Chondrocyte (in vitro differentiated cells): Measurements from ENCODE around the gene BACE1. TPM values are rescaled to one million over a fixed set of nuclear protein-coding genes. Genes with fewer than 3 reads are reported as not detected.
A peak's percentile ranks its signal among the peaks of the same experiment; 100 is the strongest.

ENCODE experiments used
- DNase-seq: peaks from one replicate; pipeline ENCODE4 v3.0.0; 2021; ENCODE audit warnings: mixed read lengths, low spot score
- H3K27ac Mint-ChIP-seq: one replicate; pipeline ENCODE4 v1.8.0; 2021; ENCODE audit warnings: mild to moderate bottlenecking, moderate library complexity, mixed read lengths; ENCODE audit not compliant: unreplicated experiment
- H3K27me3 Mint-ChIP-seq: 2 replicates; pipeline ENCODE4 v1.8.0; 2021; ENCODE audit warnings: low read depth, mixed read lengths
- H3K36me3 Mint-ChIP-seq: 2 replicates; pipeline ENCODE4 v1.8.0; 2021; ENCODE audit warnings: low read depth, mixed read lengths
- H3K4me1 Mint-ChIP-seq: 2 replicates; pipeline ENCODE4 v1.8.0; 2021; ENCODE audit warnings: low read depth, mild to moderate bottlenecking, mixed read lengths
- H3K4me3 Mint-ChIP-seq: one replicate; pipeline ENCODE4 v1.8.0; 2021; ENCODE audit warnings: mild to moderate bottlenecking, moderate library complexity, mixed read lengths; ENCODE audit not compliant: unreplicated experiment
- H3K9me3 Mint-ChIP-seq: 2 replicates; pipeline ENCODE4 v1.8.0; 2021; ENCODE audit warnings: low read depth, mixed read lengths
- total RNA-seq: library from RNA; stranded (reverse); gene quantifications from 3 replicates; pipeline ENCODE4 v1.2.1, GENCODE V29; 2021
- TF ChIP-seq, protein P1 (sequence below): fragments of 200-600 bp; sonication (generic); IDR thresholded peaks from 2 replicates; pipeline ENCODE4 v1.5.0; 2021; ENCODE audit warnings: antibody characterized with exemption, mild to moderate bottlenecking, moderate library complexity

The BACE1 gene
- total RNA-seq, 1 donor from 2014 or later: 62.7 TPM

DNA sequence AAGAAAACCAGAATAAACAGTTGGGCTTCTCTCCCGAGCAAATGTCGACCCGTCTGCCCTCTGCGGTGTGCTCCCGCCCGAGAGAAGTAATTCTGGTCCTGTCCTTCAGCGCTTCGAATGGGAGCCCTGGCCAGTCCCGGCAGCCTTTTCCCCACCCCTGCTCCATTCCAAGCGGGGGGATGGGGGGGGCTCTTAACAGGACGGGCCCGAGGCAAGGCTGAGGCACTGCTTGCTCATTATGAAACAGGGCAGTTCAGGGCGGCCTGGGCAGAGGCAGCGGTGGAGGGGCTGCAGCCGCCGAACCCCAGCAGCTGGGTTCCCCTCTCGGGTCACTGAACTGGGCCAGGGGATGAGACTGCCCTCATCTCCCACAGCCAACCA lies 15.8 kb downstream of the BACE1 start:
- H3K9me3 Mint-ChIP-seq: no peaks in the 10 kb centered on the region
- no peaks in the 10 kb centered on the region for H3K27me3 Mint-ChIP-seq
- TF ChIP-seq, protein P1, sequence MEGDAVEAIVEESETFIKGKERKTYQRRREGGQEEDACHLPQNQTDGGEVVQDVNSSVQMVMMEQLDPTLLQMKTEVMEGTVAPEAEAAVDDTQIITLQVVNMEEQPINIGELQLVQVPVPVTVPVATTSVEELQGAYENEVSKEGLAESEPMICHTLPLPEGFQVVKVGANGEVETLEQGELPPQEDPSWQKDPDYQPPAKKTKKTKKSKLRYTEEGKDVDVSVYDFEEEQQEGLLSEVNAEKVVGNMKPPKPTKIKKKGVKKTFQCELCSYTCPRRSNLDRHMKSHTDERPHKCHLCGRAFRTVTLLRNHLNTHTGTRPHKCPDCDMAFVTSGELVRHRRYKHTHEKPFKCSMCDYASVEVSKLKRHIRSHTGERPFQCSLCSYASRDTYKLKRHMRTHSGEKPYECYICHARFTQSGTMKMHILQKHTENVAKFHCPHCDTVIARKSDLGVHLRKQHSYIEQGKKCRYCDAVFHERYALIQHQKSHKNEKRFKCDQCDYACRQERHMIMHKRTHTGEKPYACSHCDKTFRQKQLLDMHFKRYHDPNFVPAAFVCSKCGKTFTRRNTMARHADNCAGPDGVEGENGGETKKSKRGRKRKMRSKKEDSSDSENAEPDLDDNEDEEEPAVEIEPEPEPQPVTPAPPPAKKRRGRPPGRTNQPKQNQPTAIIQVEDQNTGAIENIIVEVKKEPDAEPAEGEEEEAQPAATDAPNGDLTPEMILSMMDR: no peak
- no peak for DNase-seq
- H3K27ac Mint-ChIP-seq: peak overlapping the region; percentile 30
- H3K36me3 Mint-ChIP-seq: peaks cover 3% of the 10 kb centered on the region
- H3K4me1 Mint-ChIP-seq: peaks cover 19% of the 10 kb centered on the region
- H3K4me3 Mint-ChIP-seq: peak overlapping the region; percentile 15

DNA sequence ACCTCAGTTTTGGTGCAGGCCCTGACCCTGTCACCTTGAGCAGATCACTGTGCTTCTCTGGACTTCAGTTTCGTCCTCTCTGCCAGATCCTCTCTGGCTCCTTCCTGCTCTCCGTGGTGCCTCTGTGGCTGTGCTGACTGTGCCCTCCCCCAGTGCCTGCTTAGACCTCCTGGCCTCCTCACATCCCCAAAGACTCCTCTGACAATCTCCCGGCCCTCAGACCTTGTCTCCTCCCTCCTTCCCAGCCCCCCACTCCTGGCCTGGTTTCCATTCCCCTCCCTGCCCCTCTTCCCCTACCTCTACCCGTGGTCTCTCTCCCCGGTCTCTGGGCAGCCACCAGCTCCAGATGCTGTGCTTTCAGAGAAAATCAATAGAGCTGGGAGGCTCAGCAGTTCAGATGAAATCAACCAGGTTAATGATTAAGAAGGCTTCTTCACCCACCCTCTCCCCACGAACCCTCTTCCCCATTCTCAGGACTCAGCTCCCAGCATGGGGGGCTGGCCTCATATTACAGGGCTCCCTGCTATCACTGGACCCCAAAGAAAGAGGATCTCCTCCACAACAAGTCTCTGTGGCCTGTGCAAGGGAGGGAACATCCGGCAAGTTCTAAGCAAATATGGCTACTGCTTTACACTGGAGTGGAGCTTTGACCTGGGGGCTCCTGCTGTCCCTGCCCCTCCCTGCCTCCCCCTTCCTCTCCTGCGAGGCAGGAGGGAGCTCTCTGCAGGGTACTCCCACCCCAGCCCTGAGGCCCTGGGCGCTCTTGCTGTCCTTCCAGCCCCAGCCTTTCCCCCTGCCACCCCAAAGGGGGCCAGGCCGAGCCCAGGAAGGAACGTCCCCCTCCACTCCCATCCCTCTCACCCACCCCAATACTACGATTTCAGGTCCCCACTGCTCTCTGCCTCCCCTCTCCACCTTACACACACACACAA lies 16.4 kb downstream of the BACE1 start:
- H3K27ac Mint-ChIP-seq: peak overlapping the region; percentile 30
- H3K36me3 Mint-ChIP-seq: peaks cover 6% of the 10 kb centered on the region
- H3K27me3 Mint-ChIP-seq: no peaks in the 10 kb centered on the region
- TF ChIP-seq, protein P1: no peak
- peaks cover 19% of the 10 kb centered on the region for H3K4me1 Mint-ChIP-seq
- no peak for DNase-seq
- H3K4me3 Mint-ChIP-seq: peak overlapping the region; percentile 15
- H3K9me3 Mint-ChIP-seq: no peaks in the 10 kb centered on the region

DNA sequence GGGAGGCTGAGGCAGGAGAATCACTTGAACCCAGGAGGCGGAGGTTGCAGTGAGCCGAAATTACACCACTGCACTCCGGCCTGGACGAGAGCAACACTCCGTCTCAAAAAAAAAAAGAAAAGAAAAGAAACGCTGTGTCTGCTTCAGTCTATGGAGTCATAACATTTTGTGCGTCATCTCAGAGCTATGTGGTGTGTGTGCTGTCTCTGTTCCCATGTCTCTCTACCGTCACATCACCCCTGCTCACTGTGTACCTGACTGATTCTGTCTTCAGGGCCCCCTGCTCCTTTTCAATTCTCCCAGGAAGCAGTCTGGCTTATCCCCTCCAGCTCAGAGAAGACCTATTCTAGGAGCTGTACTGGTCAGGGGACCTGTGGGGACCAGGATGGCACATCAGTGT lies 17.9 kb downstream of the BACE1 start:
- Mint-ChIP-seq H3K4me3 (no peak overlapping the region), H3K27ac (no peak overlapping the region), H3K27me3 (no peaks in the 10 kb centered on the region), H3K4me1 (peaks cover 19% of the 10 kb centered on the region), H3K9me3 (no peaks in the 10 kb centered on the region), H3K36me3 (peaks cover 10% of the 10 kb centered on the region)
- DNase-seq: no peak
- TF ChIP-seq, protein P1: no peak

DNA sequence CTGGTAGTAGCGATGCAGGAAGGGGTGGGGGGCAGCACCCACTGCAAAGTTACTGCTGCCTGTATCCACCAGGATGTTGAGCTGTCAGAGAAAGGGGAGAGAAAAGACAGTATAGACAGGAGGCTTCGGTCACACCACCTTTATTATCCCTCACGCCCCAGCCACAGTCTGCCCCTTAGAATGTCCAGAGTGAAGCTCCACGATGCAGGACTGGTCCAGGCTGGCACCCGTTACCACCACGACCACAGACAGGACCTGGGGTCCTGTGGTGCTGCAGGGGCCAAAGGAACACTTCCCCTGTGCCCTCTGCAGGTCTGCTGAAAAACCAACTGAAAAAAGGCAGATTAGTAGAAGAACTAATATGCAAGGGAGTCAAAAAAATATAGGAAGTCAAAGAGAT lies 19.2 kb downstream of the BACE1 start:
- no peak overlapping the region for H3K27ac Mint-ChIP-seq
- H3K36me3 Mint-ChIP-seq: peaks cover 15% of the 10 kb centered on the region
- H3K4me3 Mint-ChIP-seq: no peak overlapping the region
- DNase-seq: no peak
- TF ChIP-seq, protein P1: no peak
- H3K4me1 Mint-ChIP-seq: peaks cover 19% of the 10 kb centered on the region
- no peaks in the 10 kb centered on the region for H3K27me3 Mint-ChIP-seq
- no peaks in the 10 kb centered on the region for H3K9me3 Mint-ChIP-seq

DNA sequence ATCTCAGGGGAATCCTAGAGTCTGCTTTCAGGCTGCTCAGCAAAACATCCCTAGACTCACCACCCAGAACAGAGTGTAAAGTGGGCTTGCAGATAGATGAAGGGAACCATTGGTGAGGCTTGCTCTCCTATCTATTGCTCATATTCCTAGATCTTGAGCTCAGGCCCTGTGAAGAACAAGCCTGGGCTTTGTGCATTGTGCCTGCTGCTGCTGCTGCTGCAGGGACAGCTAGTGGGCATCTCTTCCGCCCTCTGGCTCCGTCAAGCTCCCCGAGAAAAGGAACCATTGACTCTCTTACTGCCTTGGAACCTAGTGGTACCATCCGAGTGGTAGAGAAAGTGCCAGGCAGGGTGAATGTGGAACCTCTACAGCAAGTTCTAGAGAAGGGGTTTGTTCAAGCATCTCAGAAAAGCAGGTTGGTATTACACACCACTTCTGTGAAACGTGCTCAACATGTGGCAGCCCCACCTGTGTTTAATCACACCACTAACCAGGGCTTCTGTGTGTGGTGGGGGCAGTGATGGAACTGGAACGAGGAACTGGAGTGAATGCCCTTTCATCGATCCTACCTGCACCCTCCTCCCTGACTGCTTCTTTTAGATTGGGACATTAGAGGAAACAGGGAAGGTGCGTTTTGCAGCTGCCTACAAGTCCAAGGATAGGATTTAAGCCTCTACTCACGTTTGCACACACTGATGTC lies 20.5 kb downstream of the BACE1 start:
- peaks cover 26% of the 10 kb centered on the region for H3K36me3 Mint-ChIP-seq
- H3K27ac Mint-ChIP-seq: no peak overlapping the region

More for the DNA sequence above, 20.5 kb downstream of the BACE1 start:
- Mint-ChIP-seq H3K9me3 (no peaks in the 10 kb centered on the region), H3K27me3 (no peaks in the 10 kb centered on the region), H3K4me1 (peaks cover 14% of the 10 kb centered on the region), H3K4me3 (no peak overlapping the region)
- TF ChIP-seq, protein P1: no peak
- no peak for DNase-seq
